Measurements from ENCODE around the gene SPAG16. TPM values are rescaled to one million over a fixed set of nuclear protein-coding genes. Genes with fewer than 3 reads are reported as not detected.

The SPAG16 gene
- total RNA-seq, 1 experiment from 2014 or later = 17.2 TPM

- no peak overlapping the region for H3K27ac ChIP-seq (ENCODE audit: low read length)
- H3K9me3 ChIP-seq (ENCODE audit: low read length) = peaks cover 3% of the 10 kb centered on the region; the same call in 1 of the 2 replicates
- DNase-seq = no peak
- intact Hi-C loops (cut with micrococcal nuclease) = no loop called here
- H3K4me1 ChIP-seq (ENCODE audit: insufficient read depth, low read length) = no peaks in the 10 kb centered on the region
- no peaks in the 10 kb centered on the region for H3K79me2 ChIP-seq (ENCODE audit: low read length)
- ChIA-PET POLR2A (ENCODE audit: unreplicated experiment) (no interaction called here), CTCF (no interaction called here)
- BruUV-seq (replicated peaks) = no TSS peak
- TF ChIP-seq CTCF (conservative IDR thresholded peaks at IDR 0.05; ENCODE audit: low read depth, low read length) = no peak
- no peak for TF ChIP-seq EZH2phosphoT487 (IDR thresholded peaks at IDR 0.05; ENCODE audit: borderline replicate concordance, low read length)
- TF ChIP-seq EZH2 (IDR thresholded peaks at IDR 0.05; ENCODE audit: low read length, unreplicated experiment) = no peak
- no peak overlapping the region for H3K9ac ChIP-seq (ENCODE audit: low read length)
- ATAC-seq = no peak
- H3F3A ChIP-seq (ENCODE audit: low read length, unreplicated experiment) = no peaks in the 10 kb centered on the region
- no peak overlapping the region for H2AFZ ChIP-seq (ENCODE audit: low read length)
- no peaks in the 10 kb centered on the region for H3K36me3 ChIP-seq (ENCODE audit: low read depth, low read length)
- H3K27me3 ChIP-seq (ENCODE audit: low read length) = no peaks in the 10 kb centered on the region
- no peak overlapping the region for H3K4me2 ChIP-seq (ENCODE audit: low read length)
- no peak overlapping the region for H3K4me3 ChIP-seq (ENCODE audit: low read length)
- no peaks in the 10 kb centered on the region for H3K9me2 ChIP-seq (replicated peaks; ENCODE audit: low read length)
- H4K20me1 ChIP-seq (ENCODE audit: low read length) = no peaks in the 10 kb centered on the region
These were observed 1001.7 kb downstream of the SPAG16 start for GRCh38 chr2:214286011-214286410.

GRCh38 chr2:214293593-214293992 is 1009.3 kb downstream of the SPAG16 start:
- no peaks in the 10 kb centered on the region for H3K79me2 ChIP-seq (ENCODE audit: low read length)
- H4K20me1 ChIP-seq (ENCODE audit: low read length) = no peaks in the 10 kb centered on the region
- H2AFZ ChIP-seq (ENCODE audit: low read length) = no peak overlapping the region
- H3K9me3 ChIP-seq (ENCODE audit: low read length) = peaks cover 9% of the 10 kb centered on the region; the same call in 1 of the 2 replicates
- BruUV-seq (replicated peaks) = no TSS peak
- intact Hi-C loops (cut with micrococcal nuclease) = no loop called here
- H3K4me1 ChIP-seq (ENCODE audit: insufficient read depth, low read length) = peaks cover 5% of the 10 kb centered on the region
- no peaks in the 10 kb centered on the region for H3K36me3 ChIP-seq (ENCODE audit: low read depth, low read length)
- H3K9ac ChIP-seq (ENCODE audit: low read length) = no peak overlapping the region
- no peak overlapping the region for H3K27ac ChIP-seq (ENCODE audit: low read length)
- H3K4me2 ChIP-seq (ENCODE audit: low read length) = no peak overlapping the region
- H3F3A ChIP-seq (ENCODE audit: low read length, unreplicated experiment) = no peaks in the 10 kb centered on the region
- no peak overlapping the region for H3K4me3 ChIP-seq (ENCODE audit: low read length)
- POLR2A ChIA-PET (ENCODE audit: unreplicated experiment) = no interaction called here
- CTCF ChIA-PET = no interaction called here
- no peaks in the 10 kb centered on the region for H3K9me2 ChIP-seq (replicated peaks; ENCODE audit: low read length)
- DNase-seq (no peak), ATAC-seq (no peak)
- TF ChIP-seq EZH2phosphoT487 (IDR thresholded peaks at IDR 0.05; ENCODE audit: borderline replicate concordance, low read length) (no peak), EZH2 (IDR thresholded peaks at IDR 0.05; ENCODE audit: low read length, unreplicated experiment) (no peak), CTCF (conservative IDR thresholded peaks at IDR 0.05; ENCODE audit: low read depth, low read length) (no peak)
- H3K27me3 ChIP-seq (ENCODE audit: low read length) = no peaks in the 10 kb centered on the region

GRCh38 chr2:214294426-214294825 is 1010.2 kb downstream of the SPAG16 start:
- CTCF ChIA-PET = no interaction called here

More at GRCh38 chr2:214294426-214294825, 1010.2 kb downstream of the SPAG16 start:
- Histone ChIP-seq H3K79me2 (ENCODE audit: low read length) (no peaks in the 10 kb centered on the region), H3K4me3 (ENCODE audit: low read length) (no peak overlapping the region), H3K4me1 (ENCODE audit: insufficient read depth, low read length) (peaks cover 9% of the 10 kb centered on the region), H2AFZ (ENCODE audit: low read length) (no peak overlapping the region), H3K9me3 (ENCODE audit: low read length) (peaks cover 9% of the 10 kb centered on the region; the same call in 1 of the 2 replicates), H3K27ac (ENCODE audit: low read length) (no peak overlapping the region), H3K4me2 (ENCODE audit: low read length) (no peak overlapping the region), H3K9ac (ENCODE audit: low read length) (no peak overlapping the region), H3F3A (ENCODE audit: low read length, unreplicated experiment) (no peaks in the 10 kb centered on the region), H3K9me2 (replicated peaks; ENCODE audit: low read length) (no peaks in the 10 kb centered on the region), H3K27me3 (ENCODE audit: low read length) (no peaks in the 10 kb centered on the region), H3K36me3 (ENCODE audit: low read depth, low read length) (no peaks in the 10 kb centered on the region), H4K20me1 (ENCODE audit: low read length) (no peaks in the 10 kb centered on the region)
- no TSS peak for BruUV-seq (replicated peaks)
- intact Hi-C loops (cut with micrococcal nuclease) = no loop called here
- DNase-seq = no peak
- no peak for ATAC-seq
- TF ChIP-seq CTCF (conservative IDR thresholded peaks at IDR 0.05; ENCODE audit: low read depth, low read length) = no peak
- TF ChIP-seq EZH2phosphoT487 (IDR thresholded peaks at IDR 0.05; ENCODE audit: borderline replicate concordance, low read length) = no peak
- TF ChIP-seq EZH2 (IDR thresholded peaks at IDR 0.05; ENCODE audit: low read length, unreplicated experiment) = no peak
- POLR2A ChIA-PET (ENCODE audit: unreplicated experiment) = no interaction called here
